Tibial artery (tissue), 4 donors: ENCODE data around the gene SOX11.
"Not testable (repeated sequence)": the region's sequence is repeated elsewhere in the genome, so short reads cannot be mapped to it uniquely, and the experiment has no call there.

Experiments
- DNase-seq, 2 donors: peaks; one replicate each; pipeline ENCODE4 v3.0.0-alpha.2; 2019
- H3K27ac ChIP-seq, 2 donors: fragments of 200-600 bp; sonication (generic) in 1 of 2; 1 replicate in 1 of 2; 2 replicates in 1 of 2; pipeline ENCODE4 v1.5.1; 2018 to 2019; ENCODE audit warnings: mild to moderate bottlenecking in 1 of 2
- H3K27me3 ChIP-seq, 2 donors: fragments of 200-600 bp; sonication (generic) in 1 of 2; one replicate each; pipeline versions ENCODE4 v1.5.1 to v1.6.0; 2016 to 2019
- H3K36me3 ChIP-seq, 3 donors: fragments of 200-600 bp; sonication (generic) in 2 of 3; one replicate each; pipeline ENCODE4 v1.5.1; 2016 to 2019; ENCODE audit warnings: mild to moderate bottlenecking in 2 of 3
- H3K4me1 ChIP-seq, 4 donors: fragments of 200-600 bp; sonication (generic) in 2 of 4; 1 replicate in 3 of 4; 2 replicates in 1 of 4; pipeline ENCODE4 v1.5.1; 2016 to 2019
- H3K4me3 ChIP-seq, 2 donors: fragments of 200-600 bp; sonication (generic) in 1 of 2; 1 replicate in 1 of 2; 2 replicates in 1 of 2; pipeline ENCODE4 v1.5.1; 2018 to 2019; ENCODE audit warnings: mild to moderate bottlenecking in 2 of 2
- H3K9me3 ChIP-seq, 3 donors: fragments of 200-600 bp; sonication (generic) in 1 of 3; one replicate each; pipeline ENCODE4 v1.5.1; 2016 to 2019
- intact Hi-C: fragments of 100-400 bp; cut with DNase I; formaldehyde crosslinking; loops from one replicate; pipeline ENCODE4 v1.15.0; 2023; ENCODE audit warnings: low total_unique reads
- TF ChIP-seq, protein P1 (sequence below), 2 experiments: fragments of 200-600 bp in 1 of 2; fragments of 450-650 bp in 1 of 2; IDR thresholded peaks; one replicate each; pipeline ENCODE4 v1.5.1; 2017 to 2019; ENCODE audit warnings: antibody characterized with exemption in 2 of 2, mild to moderate bottlenecking in 1 of 2, moderate library complexity in 1 of 2

SOX11 gene

GRCh38 chr2:5691985-5692529, at the start of gene SOX11:
Gene SOX11, plus strand, starts transcription at chr2:5692384. Its CDS starts 338 bp downstream, at chr2:5692722.
- intact Hi-C loops: no loop called here
- Histone ChIP-seq H3K36me3 (no peaks in the 10 kb centered on the region), H3K9me3 (no peaks in the 10 kb centered on the region), H3K27me3 (peaks cover 0 to 78% of the 10 kb centered on the region in 2 donors), H3K27ac (no peak within 1 kb of the TSS), H3K4me1 (peaks cover 0 to 50% (median 41%) of the 10 kb centered on the region in 4 donors), H3K4me3 (peak within 1 kb of the TSS in 1 of 2 donors; percentile 24)
- no peak for DNase-seq
- TF ChIP-seq, protein P1, sequence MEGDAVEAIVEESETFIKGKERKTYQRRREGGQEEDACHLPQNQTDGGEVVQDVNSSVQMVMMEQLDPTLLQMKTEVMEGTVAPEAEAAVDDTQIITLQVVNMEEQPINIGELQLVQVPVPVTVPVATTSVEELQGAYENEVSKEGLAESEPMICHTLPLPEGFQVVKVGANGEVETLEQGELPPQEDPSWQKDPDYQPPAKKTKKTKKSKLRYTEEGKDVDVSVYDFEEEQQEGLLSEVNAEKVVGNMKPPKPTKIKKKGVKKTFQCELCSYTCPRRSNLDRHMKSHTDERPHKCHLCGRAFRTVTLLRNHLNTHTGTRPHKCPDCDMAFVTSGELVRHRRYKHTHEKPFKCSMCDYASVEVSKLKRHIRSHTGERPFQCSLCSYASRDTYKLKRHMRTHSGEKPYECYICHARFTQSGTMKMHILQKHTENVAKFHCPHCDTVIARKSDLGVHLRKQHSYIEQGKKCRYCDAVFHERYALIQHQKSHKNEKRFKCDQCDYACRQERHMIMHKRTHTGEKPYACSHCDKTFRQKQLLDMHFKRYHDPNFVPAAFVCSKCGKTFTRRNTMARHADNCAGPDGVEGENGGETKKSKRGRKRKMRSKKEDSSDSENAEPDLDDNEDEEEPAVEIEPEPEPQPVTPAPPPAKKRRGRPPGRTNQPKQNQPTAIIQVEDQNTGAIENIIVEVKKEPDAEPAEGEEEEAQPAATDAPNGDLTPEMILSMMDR (IDR thresholded peaks at IDR 0.05): no peak

- H3K36me3 ChIP-seq, H3K4me1 ChIP-seq, H3K4me3 ChIP-seq, H3K27ac ChIP-seq, H3K27me3 ChIP-seq, intact Hi-C loops, H3K9me3 ChIP-seq, DNase-seq: not testable (repeated sequence)
These were observed 39.5 kb upstream of the SOX11 start for GRCh38 chr2:5652734-5653133.

GRCh38 chr2:5653756-5654155, 38.4 kb upstream of the SOX11 start:
- H3K4me1 ChIP-seq, H3K27ac ChIP-seq, H3K4me3 ChIP-seq, DNase-seq, H3K36me3 ChIP-seq, H3K9me3 ChIP-seq, intact Hi-C loops, H3K27me3 ChIP-seq: not testable (repeated sequence)

DNA sequence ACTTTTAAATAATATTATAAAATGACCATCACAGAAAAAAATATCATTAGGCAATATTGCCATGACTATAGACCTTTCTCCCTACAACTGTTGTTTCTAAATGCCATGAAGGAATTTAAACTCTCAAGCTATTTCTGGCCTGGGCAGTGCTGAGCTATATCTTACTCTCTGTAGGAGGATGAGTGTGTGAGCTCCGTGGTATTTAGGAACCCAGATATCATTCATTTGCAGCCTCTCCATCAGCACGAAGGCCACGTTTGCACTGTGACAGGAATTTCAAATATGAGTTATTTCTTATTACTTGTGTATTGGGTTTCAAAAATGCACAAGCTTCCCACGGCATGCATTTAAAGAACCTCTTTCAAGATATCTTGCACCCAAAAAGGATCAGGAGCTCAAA, 35.0 kb upstream of the SOX11 start:
- DNase-seq: no peak
- H3K27ac ChIP-seq: no peak overlapping the region
- H3K36me3 ChIP-seq: no peaks in the 10 kb centered on the region
- H3K27me3 ChIP-seq: no peaks in the 10 kb centered on the region
- TF ChIP-seq, protein P1 (IDR thresholded peaks at IDR 0.05): no peak
- intact Hi-C loops: no loop called here
- no peaks in the 10 kb centered on the region for H3K9me3 ChIP-seq
- H3K4me3 ChIP-seq: no peak overlapping the region
- H3K4me1 ChIP-seq: no peaks in the 10 kb centered on the region

DNA sequence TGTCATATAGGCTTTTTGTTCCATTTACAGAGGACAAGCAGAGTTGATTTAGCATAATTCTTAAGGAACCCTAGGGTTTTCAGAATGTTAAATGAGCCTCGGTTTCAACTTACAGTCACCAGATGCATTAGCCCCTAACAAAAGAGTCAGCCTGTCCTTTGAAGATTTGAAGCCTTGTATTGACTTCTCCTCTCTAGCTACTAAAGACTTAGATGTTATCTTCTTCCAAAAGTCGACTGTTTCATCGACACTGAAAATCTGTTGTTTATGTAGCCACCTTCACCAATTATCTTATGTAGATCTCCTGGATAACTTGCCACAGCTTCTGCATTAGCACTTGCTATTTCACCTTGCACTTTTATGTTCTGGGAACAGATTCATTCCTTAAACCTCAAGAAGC, 31.6 kb upstream of the SOX11 start:
- no peak for DNase-seq
- H3K36me3 ChIP-seq: no peaks in the 10 kb centered on the region
- H3K4me3 ChIP-seq: no peak overlapping the region
- intact Hi-C loops: no loop called here
- no peaks in the 10 kb centered on the region for H3K4me1 ChIP-seq
- TF ChIP-seq, protein P1 (IDR thresholded peaks at IDR 0.05): no peak
- no peaks in the 10 kb centered on the region for H3K9me3 ChIP-seq
- H3K27me3 ChIP-seq: no peaks in the 10 kb centered on the region
- H3K27ac ChIP-seq: no peak overlapping the region

- intact Hi-C loops: no loop called here
- Histone ChIP-seq H3K4me1 (no peaks in the 10 kb centered on the region), H3K27me3 (no peaks in the 10 kb centered on the region), H3K27ac (no peak overlapping the region), H3K9me3 (no peaks in the 10 kb centered on the region), H3K36me3 (no peaks in the 10 kb centered on the region), H3K4me3 (no peak overlapping the region)
- TF ChIP-seq, protein P1 (IDR thresholded peaks at IDR 0.05): no peak
- DNase-seq: no peak
These were observed 30.8 kb upstream of the SOX11 start for GRCh38 chr2:5661362-5661761.

DNA sequence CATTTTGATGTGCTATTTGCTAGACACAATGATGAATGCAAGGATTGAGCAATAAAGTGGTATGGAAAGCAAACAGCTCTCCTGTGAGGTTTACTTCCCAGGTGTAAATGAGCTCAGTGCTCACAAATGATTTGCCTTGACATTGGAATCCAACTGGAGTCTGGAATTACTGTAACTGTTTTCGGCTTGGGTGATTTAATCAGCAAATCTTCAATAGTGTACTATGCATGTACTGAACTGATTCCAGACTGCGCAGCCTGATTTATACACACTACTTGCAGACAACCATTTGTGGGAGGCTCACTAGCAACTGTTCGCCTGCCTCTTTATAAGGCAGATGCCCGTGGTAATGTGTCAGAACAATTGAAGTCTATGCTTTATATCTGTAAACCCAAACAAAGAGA, 27.9 kb upstream of the SOX11 start:
- intact Hi-C loops: no loop called here
- Histone ChIP-seq H3K9me3 (no peaks in the 10 kb centered on the region), H3K4me1 (no peaks in the 10 kb centered on the region), H3K36me3 (no peaks in the 10 kb centered on the region), H3K27ac (no peak overlapping the region), H3K27me3 (no peaks in the 10 kb centered on the region), H3K4me3 (no peak overlapping the region)
- DNase-seq: no peak
- TF ChIP-seq, protein P1 (IDR thresholded peaks at IDR 0.05): no peak
